Measurements from ENCODE around the gene CT45A2.
"Not testable (repeated sequence)": the region's sequence is repeated elsewhere in the genome, so short reads cannot be mapped to it uniquely, and the experiment has no call there.

Gene CT45A2, protein sequence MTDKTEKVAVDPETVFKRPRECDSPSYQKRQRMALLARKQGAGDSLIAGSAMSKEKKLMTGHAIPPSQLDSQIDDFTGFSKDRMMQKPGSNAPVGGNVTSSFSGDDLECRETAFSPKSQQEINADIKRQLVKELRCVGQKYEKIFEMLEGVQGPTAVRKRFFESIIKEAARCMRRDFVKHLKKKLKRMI

DNA sequence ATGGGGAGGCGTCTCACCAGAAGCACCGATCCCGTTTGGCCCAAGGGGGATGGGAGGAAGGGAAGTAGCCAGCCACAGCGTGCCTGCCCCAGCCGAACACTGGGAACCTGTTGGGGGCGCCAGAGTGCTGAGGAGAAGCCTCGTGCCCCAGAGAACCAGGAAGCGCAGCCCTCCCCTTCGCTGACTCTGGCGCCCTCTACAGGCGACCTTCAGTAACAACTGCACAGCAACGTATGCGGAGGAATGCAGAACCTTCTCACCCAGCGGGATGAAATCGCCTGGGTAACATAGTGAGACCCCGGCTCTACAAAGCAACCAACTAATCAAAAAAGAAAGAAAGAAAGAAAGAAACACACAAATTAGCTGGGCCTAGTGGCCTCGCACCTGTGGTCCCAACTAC is at the start of gene CT45A2:
Gene CT45A2 (minus strand): TSS at position 101 of the 400 bp plus-strand sequence. CDS start 3,747 bp downstream, outside the sequence.
- DNase-seq = not testable (repeated sequence)

DNA sequence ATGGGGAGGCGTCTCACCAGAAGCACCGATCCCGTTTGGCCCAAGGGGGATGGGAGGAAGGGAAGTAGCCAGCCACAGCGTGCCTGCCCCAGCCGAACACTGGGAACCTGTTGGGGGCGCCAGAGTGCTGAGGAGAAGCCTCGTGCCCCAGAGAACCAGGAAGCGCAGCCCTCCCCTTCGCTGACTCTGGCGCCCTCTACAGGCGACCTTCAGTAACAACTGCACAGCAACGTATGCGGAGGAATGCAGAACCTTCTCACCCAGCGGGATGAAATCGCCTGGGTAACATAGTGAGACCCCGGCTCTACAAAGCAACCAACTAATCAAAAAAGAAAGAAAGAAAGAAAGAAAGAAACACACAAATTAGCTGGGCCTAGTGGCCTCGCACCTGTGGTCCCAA is 34.6 kb upstream of the CT45A2 start, which contains the start of gene CT45A8:
Gene CT45A8 (minus strand): TSS at position 101 of the 400 bp plus-strand sequence. CDS start 3,755 bp downstream, outside the sequence.
- not testable (repeated sequence) for DNase-seq

DNA sequence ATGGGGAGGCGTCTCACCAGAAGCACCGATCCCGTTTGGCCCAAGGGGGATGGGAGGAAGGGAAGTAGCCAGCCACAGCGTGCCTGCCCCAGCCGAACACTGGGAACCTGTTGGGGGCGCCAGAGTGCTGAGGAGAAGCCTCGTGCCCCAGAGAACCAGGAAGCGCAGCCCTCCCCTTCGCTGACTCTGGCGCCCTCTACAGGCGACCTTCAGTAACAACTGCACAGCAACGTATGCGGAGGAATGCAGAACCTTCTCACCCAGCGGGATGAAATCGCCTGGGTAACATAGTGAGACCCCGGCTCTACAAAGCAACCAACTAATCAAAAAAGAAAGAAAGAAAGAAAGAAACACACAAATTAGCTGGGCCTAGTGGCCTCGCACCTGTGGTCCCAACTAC is 17.4 kb upstream of the CT45A2 start, which contains the start of gene CT45A7:
Gene CT45A7 (minus strand): TSS at position 101 of the 400 bp plus-strand sequence. CDS start 3,747 bp downstream, outside the sequence.
- not testable (repeated sequence) for DNase-seq

DNA sequence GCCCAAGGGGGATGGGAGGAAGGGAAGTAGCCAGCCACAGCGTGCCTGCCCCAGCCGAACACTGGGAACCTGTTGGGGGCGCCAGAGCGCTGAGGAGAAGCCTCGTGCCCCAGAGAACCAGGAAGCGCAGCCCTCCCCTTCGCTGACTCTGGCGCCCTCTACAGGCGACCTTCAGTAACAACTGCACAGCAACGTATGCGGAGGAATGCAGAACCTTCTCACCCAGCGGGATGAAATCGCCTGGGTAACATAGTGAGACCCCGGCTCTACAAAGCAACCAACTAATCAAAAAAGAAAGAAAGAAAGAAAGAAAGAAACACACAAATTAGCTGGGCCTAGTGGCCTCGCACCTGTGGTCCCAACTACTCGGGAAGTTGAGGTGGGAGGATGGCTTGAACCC is 17.1 kb downstream of the CT45A2 start, which contains the start of gene CT45A6:
Gene CT45A6 (minus strand): TSS at position 101 of the 400 bp plus-strand sequence. CDS start 3,794 bp downstream, outside the sequence.
- not testable (repeated sequence) for DNase-seq

DNA sequence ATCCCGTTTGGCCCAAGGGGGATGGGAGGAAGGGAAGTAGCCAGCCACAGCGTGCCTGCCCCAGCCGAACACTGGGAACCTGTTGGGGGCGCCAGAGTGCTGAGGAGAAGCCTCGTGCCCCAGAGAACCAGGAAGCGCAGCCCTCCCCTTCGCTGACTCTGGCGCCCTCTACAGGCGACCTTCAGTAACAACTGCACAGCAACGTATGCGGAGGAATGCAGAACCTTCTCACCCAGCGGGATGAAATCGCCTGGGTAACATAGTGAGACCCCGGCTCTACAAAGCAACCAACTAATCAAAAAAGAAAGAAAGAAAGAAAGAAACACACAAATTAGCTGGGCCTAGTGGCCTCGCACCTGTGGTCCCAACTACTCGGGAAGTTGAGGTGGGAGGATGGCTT is 34.4 kb downstream of the CT45A2 start, which contains the start of gene CT45A5:
Gene CT45A5 (minus strand): TSS at position 101 of the 400 bp plus-strand sequence. CDS start 3,774 bp downstream, outside the sequence.
- not testable (repeated sequence) for DNase-seq

DNA sequence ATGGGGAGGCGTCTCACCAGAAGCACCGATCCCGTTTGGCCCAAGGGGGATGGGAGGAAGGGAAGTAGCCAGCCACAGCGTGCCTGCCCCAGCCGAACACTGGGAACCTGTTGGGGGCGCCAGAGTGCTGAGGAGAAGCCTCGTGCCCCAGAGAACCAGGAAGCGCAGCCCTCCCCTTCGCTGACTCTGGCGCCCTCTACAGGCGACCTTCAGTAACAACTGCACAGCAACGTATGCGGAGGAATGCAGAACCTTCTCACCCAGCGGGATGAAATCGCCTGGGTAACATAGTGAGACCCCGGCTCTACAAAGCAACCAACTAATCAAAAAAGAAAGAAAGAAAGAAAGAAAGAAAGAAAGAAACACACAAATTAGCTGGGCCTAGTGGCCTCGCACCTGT is 51.7 kb downstream of the CT45A2 start, which contains the start of gene CT45A3:
Gene CT45A3 (minus strand): TSS at position 101 of the 400 bp plus-strand sequence. CDS start 3,747 bp downstream, outside the sequence.
- not testable (repeated sequence) for DNase-seq
